ENCODE measurements around the gene OR9K2.
"Not testable (repeated sequence)": the region's sequence is repeated elsewhere in the genome, so short reads cannot be mapped to it uniquely, and the experiment has no call there.

OR9K2 gene, protein sequence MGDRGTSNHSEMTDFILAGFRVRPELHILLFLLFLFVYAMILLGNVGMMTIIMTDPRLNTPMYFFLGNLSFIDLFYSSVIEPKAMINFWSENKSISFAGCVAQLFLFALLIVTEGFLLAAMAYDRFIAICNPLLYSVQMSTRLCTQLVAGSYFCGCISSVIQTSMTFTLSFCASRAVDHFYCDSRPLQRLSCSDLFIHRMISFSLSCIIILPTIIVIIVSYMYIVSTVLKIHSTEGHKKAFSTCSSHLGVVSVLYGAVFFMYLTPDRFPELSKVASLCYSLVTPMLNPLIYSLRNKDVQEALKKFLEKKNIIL

GRCh38 chr12:55126106-55126505 lies at the start of gene OR9K2:
Gene OR9K2 (plus strand): TSS chr12:55126406. CDS start chr12:55129835, 3,429 bp downstream.
- DNase-seq (ENCODE audit: low read depth) = no peak

DNA sequence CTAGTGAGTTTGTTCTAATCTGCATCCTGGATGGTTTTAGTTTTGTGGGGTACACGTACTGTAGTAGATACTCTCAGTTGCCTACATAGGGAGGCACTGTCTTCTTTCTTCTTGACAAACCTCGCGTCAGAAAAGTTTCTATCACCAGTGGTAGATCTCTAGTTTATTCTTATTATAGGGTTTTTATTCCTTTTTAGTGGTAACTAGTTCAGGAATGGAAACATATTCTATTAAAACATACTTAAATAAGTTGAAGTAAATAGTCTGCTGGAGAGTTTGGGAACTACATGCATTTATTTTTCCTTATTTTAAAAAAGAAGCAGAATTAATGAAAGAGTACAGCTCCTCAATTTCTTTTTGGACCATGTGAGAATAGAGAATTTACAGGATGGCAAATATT lies 33.6 kb upstream of the OR9K2 start:
- no peak for DNase-seq (ENCODE audit: low read depth)

- DNase-seq (ENCODE audit: low read depth) = no peak
These were observed 13.8 kb upstream of the OR9K2 start for GRCh38 chr12:55112378-55112875.

DNA sequence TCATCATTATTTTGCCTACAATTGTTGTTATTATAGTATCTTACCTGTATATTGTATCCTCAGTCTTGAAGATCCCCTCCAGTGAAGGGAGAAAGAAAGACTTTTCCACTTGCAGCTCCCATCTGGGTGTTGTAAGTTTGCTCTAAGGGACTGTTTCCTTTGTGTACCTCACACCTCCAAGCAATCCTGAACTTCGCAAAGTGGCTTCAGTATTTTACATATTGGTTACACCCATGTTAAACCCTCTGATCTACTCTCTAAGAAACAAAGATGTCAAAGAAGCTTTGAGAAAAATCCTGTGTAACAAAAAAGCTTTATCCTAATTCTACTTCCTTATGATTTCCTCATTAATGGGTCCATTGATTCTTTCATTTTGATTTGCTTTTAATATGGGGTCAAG lies 10.1 kb upstream of the OR9K2 start:
- no peak for DNase-seq (ENCODE audit: low read depth)

DNA sequence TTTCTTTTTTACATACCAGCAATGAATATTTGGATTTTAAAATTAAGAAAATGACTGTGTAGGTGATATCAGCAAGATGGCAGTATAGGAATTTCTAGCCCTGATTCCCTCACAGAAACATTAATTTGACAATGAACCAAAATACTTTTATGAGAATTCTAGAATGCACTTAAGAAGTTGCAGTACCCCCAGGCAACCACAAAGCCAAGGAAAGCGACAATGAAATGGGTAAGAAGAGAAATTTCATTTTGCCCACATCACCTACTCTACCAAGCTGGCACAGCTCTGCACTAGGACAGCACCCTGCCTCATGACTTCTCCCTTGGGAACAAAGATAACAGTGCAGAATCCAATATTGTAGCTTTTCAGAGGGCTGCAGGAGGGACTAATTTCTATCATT lies 6.6 kb downstream of the OR9K2 start:
- DNase-seq (ENCODE audit: low read depth) = no peak

DNA sequence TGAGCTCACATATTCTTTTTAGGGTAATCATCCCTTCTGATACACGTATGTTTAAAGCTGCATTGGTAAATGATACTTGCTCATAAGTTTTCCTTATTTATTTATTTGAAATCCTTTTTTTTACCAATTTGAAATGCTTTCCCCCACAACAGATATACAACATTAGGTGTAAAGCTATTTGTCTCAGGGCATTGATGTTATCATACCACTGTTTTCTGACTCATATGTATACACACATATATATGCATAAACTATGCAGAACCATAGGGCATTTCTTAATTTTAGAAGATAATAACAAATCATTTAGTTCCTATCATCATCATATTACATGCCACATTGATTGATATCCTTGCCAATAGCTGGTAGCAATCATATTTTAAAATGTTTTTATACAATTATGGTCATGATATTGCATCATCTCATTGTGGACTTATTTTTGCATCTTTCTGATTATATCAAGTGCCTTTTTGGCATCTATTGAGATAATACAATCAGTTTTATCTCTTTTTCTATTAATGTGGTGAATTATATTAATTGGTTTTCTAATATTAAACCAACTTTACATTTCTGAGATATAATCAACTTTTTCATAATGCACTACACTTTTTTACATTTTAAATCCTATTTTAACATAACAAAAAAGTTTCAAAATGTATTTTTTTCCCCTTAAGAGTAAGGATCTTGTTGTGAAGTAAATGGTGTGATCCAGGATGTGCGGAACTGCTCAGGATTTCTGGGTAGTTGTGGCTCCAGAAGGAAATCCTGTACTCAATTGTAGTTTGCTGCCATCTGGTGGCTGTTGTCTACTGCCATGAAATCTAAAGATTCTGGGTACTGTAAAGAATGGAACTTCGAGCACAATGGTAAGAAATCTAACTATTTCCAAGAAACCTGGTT lies 16.7 kb downstream of the OR9K2 start:
- peak; percentile 16 for DNase-seq (ENCODE audit: low read depth)

GRCh38 chr12:55143566-55143870 lies 17.3 kb downstream of the OR9K2 start:
- DNase-seq (ENCODE audit: low read depth) = no peak

GRCh38 chr12:55167010-55167640 lies 40.9 kb downstream of the OR9K2 start:
- DNase-seq (ENCODE audit: low read depth) = not testable (repeated sequence)

GRCh38 chr12:55171445-55171844 lies 45.2 kb downstream of the OR9K2 start:
- no peak for DNase-seq (ENCODE audit: low read depth)

DNA sequence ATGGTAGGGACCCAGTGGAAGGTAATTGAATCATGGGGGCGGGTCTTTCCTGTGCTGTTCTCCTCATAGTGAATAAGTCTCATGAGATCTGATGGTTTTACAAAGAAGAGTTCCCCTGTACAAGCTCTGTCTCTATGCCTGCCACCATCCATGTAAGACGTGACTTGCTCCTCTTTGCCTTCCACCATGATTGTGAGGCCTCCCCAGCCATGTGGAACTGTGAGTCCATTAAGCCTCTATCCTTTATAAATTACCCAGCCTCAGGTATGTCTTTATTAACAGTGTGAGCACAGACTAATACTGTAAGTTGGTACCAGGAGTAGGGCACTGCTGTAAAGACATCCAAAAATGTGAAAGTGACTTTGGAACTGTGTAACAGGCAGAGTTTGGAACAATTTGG lies 45.6 kb downstream of the OR9K2 start:
- not testable (repeated sequence) for DNase-seq (ENCODE audit: low read depth)

DNA sequence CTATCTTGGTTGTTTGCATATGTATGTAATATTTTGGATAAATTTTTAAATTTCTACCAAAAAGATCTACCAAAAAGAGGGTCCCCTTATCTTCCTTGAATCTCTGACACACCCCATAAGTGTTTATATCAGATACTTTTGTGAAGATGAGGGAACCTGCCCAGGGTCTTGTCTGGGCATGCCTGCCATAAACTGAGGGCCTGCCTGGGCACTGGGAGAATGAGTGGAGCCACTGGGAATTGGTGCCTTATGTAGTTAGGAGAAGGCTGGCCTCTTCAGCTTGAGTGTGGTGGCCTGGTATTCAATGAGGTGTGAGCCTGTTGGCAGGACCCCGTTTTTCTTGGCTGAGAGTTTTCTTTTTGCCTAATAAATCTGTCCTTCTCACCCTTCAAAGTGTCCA lies 46.5 kb downstream of the OR9K2 start:
- no peak for DNase-seq (ENCODE audit: low read depth)

GRCh38 chr12:55173456-55173855 lies 47.2 kb downstream of the OR9K2 start:
- no peak for DNase-seq (ENCODE audit: low read depth)
